Ammon's horn (tissue), 1 donor: Measurements from ENCODE around the gene ZFYVE26.

Source experiments
- DNase-seq: peaks from one replicate; pipeline ENCODE4 v3.0.0-alpha.2; 2016; ENCODE audit warnings: low spot score

ZFYVE26 gene

DNA sequence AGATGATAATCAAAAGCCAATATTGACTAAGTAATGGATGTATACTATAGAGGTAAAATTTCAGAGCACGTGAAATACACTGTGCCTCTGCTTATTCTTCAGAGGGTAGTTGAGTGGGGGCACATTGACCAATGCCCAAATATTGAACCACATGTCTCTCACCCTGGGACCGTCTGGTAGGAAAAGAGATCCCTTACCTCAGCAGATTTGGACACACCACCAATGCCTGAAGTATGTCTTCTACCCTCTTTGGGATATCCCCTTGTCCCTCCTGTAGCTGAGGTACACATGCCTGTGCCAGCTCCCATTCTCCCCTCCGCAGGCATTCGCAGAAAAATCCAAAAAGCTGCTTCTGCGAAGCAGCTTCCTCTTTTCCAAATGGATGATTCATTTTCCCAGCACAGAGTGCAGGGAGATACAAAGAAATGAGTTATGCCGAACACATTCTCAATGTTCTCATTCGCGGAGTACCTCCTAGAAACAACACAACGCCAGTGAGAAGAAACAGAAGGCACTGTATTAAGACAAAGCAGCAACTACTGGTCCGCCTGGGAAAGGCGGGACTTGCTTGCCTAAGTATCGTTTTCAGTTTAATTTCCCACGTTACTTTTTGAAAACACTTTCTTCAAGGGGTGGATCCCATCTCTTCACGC is 691 bp downstream of the ZFYVE26 start:
- DNase-seq = no peak

DNA sequence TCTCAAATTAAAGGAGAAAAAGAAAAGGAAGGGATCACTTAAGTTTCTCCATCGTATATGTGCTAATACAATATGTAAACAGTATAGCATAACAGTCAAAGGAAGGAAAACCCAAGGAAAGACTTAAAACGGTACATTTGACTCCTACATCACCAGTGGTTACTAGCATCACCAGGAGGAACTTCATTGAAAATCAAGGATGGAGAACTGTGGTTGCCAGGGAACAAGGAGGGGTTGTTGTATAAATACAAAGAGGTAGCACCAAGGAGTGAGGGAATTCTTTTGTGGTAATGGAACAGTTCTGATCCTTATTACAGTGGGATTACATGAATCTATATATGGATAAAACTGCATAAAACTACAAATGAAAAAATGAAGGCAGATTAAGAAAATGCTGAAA is 1.6 kb downstream of the ZFYVE26 start:
- DNase-seq = no peak

DNA sequence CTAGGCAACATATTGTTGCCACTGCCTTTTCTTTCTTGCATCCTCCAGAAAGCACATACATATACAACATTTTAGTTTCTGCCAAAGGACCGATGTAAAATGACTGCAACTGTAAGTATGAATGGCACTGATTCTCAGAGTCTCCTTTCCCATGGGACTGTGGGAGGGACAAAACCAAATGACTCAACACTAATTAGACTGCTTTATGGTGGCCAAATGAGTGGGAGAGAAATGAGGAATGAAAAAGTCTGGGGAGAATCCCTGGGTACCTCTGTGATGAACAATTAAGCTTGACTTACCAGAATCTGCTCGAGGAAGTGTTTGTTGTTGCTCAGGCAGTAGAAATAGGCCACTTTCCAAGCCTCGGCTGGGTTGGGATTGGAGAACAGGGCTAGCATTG is 10.1 kb downstream of the ZFYVE26 start:
- peak; percentile 14 for DNase-seq

DNA sequence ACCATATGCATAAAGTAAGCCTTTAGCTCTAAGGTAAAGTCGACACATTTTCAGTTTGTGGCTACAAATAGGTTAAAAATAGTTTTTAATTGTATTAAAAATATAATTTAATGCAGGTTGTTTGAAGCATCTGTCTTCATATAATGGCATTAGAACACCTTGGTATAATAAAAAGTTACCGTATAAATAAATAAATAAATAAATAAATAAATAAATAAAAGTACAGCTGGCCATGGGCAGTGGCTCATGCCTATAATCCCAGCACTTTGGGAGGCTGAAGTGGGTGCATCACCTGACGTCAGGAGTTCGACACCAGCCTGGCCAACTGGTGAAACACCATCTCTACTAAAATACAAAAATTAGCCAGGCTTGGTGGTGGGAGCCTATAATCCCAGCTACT is 15.6 kb downstream of the ZFYVE26 start:
- no peak for DNase-seq

DNA sequence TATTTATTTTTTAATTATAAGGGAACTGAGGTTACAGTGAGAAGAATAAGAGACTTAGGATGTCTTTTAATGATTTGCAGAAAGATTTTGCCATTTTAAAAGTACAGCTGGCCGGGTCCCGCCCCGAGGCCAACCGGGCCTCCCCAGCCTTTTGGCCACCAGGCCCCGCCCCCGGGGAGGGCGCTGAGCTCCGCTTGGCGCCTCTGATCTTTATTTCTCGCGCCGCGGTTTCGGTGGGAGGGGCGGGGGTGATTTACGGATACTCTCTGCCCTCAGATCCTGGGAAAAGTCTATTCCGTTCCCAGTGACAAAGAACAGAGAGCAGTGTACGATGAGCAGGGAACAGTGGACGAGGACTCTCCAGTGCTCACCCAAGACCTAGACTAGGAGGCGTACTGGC is 17.7 kb downstream of the ZFYVE26 start:
- DNase-seq = no peak

DNA sequence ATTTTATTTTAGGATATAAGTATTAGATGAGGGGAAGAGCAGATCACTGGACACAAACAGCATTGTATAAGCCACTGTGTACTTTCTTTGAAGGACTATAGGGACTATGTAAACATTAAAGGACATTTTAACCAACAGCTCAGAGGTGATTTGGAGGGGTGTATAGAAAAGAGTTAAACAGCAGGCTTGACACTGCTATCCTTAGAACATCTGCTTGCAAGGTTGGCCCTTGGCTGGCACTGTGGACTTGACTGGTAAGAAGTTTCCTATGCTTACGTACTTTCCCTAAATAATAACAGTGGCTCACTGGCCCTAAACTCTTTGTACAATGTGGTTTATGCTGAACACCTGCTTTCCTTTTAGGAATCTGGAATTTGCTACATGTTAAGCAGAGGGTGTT is 28.7 kb downstream of the ZFYVE26 start:
- DNase-seq = no peak

DNA sequence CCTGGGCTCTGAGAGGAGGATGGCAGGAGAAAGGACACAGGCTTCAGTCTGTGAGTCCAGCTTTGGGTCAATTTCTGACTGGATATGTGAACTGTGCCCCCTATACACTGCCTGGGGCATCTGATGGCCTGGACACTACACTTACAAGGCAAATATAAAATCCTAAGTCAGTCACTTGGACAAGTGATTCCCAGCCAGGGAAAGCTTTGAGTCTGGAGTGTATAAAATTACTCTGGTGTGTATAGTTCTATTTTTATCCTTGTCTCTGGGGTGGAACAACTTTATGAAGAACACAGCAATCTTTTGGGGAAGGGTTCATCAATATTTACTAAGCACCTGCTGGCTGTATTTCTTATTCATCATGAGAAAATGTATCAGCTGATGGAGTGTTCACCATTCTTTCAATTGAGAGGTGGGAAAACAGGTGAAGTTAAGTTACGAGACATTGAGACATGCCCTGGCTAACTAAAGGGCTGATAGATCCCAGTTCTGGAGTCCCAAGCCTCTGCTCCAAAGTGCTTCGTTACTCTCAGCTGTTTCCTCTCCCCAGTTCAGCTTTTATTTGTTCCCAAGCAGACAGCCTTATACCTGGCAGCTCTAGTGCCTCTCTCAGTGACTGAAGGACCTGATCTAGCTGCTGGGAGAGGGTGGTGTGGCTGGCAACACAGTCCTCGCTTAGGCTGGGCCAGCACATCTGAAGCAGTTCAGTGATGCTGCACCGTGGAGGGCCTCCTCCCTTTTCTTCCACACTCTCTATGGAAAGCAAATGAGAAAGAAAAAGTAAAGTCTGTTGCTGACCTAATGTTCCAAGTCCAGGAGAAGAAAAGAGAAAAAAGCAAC is 30.9 kb downstream of the ZFYVE26 start:
- no peak for DNase-seq

DNA sequence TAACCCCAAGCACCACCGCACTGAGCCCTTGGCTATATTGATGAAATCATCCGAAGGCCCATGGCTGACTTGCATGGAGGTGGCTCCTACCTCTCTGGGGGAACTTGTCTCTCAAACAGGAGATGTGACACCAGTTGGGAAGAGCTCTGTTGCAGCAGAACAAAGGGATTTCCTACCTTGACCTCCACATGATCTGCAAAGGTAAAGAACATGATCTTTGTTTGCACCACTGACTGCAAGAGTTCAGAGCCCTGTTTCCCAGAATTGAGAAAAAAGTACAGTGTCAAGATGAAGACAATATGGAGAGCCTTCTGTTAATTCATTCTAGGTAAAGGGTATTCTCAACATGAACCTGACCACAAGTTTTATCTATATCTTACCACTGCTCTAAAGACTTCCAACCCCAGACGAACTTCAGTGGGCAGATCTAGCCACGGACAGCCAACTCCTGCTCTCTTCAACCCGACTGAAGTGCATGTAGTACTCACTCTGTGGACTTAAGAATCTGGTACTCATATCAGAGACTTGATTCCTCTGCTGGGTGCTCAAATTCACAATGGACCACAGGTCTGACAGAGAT is 32.1 kb downstream of the ZFYVE26 start:
- no peak for DNase-seq

DNA sequence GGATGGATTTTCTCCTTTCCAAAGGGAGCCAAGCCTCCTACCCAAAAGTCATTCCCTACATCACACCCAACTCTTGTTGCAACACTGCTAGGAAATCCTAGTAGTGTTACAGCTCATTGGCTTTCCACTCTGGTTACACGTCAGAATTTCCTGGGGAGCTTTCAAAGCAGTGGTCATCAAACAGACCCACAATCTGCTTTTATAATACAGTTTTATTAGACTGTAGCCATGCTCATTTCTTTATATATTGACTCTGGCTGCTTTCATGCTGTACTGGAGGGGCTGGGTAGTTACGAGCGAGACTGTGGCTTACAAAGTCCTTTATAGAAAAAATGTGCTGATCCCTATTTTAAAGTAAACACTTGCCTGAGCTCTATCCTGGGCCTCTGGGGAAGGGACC is 34.3 kb downstream of the ZFYVE26 start:
- DNase-seq = no peak

DNA sequence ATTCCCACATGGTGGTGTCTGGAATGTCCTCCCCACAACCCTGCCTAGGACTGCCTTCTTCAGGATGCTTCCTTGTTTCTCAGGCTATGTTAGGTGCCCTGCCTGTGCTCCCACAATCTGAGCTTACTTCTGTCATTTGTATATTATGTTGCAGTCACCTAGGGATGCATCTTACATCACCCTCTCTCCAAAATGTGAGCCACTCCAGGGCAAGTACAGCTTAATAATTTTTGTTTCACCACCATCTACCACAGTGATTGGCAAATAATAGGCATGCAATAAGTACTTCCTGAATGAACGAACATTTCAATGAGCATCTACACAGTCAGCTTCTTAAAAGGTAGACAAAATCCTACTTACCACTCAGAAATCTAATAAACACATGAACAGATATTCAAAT is 37.6 kb downstream of the ZFYVE26 start:
- no peak for DNase-seq

DNA sequence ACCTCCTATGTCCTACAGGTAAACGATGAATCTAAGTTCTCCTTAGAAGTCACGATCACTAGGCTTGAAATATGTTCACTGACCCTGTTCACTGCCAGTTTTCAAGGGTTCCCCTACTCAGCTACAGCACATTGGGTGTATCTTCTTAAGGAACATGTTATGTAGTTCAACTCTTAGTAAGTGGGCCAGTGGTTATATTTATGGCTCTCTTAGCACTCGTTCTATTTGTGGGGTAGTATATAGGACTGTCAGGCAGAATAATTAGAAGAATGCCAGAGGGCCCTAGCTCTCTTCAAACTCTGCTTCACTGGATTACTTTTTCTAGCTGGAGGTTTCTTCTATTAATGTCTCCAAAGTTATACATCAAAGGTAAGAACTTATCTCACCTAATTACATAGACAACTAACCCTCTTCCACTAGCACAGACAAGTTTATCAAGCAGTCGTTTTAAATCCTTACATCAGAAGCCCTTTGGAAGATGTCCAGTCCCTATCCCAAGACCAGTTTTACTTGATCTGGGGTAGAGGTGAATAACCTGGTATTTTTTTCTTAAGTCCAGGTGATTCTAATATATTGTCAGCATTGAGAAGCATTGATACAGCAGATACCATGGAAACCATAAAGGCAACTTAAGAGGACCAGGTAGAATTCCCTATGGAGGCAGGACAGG is 39.6 kb downstream of the ZFYVE26 start:
- no peak for DNase-seq

DNA sequence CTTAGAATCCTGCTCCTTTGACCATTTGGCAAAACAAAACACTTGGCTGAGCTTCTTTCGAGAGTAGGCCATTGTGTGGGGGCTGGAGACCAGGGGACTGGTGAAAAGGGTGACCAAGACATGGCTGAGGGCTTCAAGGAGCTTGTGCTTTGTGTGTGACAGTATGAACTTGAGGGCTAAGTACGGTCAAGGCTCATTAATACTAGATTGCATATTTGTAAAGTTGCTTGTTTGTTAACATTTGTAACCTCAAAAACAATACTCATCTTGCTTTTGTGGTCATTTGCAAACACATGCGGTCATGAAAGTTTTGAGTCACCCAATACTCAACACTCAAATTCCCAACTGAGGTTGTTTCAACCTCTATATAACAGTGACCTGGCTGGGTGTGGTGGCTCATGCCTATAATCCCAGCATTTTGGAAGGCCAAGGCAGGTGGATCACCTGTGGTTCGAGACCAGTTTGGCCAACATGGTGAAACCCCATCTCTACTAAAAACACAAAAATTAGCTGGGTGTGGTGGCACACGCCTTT is 42.5 kb downstream of the ZFYVE26 start:
- no peak for DNase-seq

DNA sequence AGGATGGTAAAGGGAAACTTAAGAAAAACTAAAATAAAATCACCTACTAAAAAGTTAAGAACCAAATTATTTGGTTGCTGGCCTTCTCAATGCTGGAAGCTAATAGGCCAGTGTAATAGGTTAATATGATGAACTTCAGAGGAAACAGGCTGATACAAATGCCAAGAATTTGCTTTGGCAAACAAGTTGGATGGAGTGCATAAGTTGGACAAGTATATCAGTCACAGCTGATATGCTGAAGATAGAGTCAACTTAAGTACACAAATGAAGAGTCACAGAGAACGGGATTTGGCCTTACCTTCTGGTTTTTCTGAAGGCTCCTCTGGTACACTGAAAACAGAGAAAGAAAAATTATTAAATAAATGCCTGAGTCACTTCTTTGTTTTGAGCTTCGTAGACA is 48.2 kb downstream of the ZFYVE26 start:
- DNase-seq = no peak

DNA sequence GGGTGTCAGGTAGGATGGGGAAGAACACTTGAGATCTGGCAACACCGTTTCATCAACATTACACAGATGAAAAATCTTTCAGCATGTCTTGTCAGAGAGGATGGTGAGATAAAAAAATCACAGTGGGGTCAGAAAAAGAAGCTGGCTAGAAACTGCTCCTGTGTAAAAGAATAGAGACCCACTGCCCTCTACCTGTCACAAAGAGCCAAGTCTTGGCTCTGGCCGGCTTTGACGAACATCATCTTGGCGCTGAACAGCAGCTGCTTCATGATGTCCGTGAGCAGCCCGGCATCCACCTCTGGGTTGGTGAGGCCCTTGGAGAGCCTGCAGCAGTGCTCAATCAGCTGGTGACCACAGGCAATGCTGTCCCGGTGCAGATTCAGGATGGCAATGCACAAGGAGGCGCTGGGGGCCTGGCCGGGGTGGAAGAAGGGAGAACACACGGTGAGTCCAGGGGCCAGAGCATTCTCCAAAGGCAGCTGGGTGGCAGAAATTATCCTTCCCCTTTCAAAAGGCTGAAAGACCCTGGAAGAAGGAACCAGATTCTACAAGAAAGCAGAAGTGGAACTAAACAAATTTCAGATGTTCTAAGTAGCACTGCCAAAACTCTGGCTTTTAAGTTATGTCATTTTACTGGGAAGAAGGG is 50.2 kb downstream of the ZFYVE26 start:
- peak; percentile 54 for DNase-seq

DNA sequence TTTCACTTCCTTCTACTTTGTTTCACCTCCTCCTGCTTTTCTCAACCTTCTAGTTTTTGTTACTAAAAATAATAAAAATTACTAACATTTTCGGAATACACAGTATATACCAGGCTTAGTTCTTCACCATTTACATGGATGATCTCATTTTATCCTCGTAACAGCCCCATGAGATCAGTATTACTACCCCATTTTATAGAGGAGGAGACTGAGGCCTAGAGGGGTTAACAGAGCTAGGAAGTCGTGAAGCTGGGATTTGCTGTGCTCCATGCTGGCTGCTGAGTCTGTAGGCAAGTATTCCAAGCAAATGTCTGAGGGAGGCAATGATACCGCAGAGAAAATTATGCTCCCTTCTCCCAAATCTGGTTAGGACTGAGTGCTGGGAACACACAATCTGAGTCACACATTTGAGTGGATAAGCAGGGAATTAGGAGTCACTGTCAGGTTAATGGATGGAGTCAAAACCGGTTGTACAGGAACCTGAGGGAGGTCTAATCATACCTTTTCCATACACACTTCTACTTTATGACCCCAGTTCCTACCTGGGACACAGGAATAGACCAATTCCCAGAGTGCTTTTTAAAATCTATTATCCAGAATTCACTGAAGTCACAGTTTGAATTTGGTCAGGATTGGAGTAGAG is 51.1 kb downstream of the ZFYVE26 start:
- DNase-seq = no peak

DNA sequence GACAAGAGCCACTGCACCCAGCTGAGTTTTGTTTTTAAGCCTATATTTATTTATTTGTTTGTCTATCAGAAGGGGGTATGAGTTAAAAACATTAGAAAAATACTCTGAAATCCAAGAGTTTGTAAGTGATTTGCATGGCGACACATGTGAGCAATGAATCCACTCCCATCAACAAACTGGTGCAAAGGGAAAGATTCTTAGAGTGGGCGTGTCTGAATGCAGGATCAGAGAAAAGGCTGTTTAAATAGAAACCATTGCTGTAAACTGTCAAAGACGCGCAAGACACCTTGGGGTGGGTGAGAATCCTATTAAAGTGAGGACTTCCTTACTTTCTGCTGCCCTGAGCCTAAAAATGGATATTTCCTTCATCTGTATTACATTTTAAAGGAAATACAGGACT is 51.9 kb downstream of the ZFYVE26 start:
- DNase-seq = no peak

DNA sequence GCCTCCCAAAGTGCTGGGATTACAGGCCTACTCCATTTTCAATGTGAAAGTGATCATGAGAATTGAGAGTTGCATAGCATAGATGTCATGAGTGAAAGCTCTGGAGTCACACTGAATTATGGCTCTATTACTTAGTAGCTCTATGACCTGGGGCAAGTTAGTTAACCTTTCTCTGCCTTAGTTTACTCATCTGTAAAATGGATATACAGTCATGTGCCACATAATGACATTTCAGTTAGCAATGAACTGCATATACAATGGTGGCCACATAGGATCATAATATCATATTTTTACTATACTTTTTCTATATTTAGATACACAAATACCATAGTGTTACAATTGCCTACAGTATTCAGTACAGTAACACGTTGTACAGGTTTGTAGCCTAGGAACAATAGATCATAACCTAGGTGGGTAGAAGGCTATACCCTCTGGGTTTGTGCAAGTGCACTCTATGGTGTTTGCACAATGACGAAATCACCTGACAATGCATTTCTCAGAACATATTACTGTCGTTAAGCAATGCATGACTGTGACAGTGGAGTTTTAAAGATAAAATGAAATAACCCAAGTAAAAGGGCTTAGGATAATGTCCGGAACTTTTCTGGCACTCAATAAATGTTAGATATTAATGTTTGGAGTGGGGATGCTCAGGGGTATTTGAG is 53.1 kb downstream of the ZFYVE26 start:
- no peak for DNase-seq

DNA sequence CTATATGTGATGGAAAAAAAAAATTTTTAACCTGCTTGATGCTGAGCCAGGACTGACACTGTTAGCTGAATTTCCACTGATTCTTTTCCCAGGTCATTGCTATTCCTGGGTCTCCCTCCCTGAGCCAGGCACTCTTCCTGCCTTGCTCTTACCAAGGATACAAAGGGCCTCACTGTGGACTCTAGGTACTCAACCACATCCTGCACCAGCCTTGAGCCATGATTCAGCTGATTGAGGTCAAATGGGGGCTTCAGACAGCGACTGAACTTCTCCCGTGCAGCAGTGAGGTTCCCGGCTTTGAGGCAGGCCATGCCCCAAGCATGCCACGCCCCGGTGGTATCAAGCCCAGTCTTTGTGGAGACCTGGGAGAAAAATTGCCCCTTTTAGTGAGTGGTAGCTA is 54.3 kb downstream of the ZFYVE26 start:
- no peak for DNase-seq

DNA sequence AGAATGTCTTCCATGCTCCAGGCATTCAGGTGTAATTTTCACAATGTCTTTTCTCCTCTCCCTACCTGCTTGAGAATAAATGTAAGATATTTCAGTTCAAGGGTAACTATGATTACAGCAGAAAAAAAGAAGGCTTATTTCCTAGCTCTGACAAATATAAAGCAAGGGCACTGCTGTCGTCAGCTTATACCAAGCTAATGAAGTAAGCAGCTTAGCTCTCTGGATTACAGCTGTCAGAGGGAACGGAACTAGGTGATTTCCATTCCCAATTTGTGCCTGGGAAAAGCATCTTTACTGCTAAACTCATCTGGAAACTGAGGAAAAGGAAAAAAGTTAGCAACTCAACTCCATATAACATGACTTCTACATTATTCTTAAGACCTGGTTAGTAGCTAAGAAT is 56.5 kb downstream of the ZFYVE26 start:
- DNase-seq = no peak

DNA sequence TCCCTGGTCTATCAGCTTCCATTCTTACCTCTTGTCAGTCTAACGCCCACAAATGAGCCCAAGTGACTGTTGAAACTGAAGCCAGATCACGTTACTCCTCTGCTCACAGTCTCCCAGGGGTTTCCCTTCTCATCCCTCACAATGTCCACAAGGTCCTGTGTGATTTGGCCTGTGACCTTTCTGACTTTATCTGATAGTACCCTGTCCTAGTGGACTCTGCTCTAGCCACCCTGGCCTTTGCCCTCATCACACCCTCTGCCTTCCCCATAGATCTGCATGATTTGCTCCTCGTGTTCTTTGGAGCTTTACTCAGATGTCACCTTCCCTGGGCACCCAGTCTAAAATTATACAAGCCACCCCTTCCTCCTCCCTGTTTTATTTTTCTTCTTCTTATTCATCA is 59.2 kb downstream of the ZFYVE26 start:
- no peak for DNase-seq

DNA sequence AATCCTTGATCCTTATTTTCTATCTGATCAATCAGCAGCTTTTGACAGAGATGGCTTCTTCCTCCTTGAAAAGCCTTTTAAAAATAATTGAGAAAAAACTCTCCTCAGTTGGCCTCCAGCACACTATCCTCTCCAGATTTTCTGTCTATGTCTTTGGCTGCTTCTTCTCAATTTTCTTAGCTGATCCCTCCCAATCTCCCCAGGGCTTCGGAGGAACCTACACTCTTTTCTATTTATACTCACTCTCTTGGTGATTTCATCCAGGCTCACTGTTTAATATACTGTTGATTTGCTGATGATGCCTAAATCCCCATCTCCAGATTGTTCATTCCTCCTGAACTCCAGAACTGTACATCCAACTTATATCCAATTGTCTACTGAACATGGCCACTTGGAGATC is 59.9 kb downstream of the ZFYVE26 start:
- no peak for DNase-seq
